NCI-H1048 (cell line): ENCODE measurements around the gene RNF150.
"Not testable (repeated sequence)": the region's sequence is repeated elsewhere in the genome, so short reads cannot be mapped to it uniquely, and the experiment has no call there.

Experiments used
- DNase-seq: peaks from one replicate; lab custom pipeline; 2025; lab: John Stamatoyannopoulos, UW

RNF150 gene

DNA sequence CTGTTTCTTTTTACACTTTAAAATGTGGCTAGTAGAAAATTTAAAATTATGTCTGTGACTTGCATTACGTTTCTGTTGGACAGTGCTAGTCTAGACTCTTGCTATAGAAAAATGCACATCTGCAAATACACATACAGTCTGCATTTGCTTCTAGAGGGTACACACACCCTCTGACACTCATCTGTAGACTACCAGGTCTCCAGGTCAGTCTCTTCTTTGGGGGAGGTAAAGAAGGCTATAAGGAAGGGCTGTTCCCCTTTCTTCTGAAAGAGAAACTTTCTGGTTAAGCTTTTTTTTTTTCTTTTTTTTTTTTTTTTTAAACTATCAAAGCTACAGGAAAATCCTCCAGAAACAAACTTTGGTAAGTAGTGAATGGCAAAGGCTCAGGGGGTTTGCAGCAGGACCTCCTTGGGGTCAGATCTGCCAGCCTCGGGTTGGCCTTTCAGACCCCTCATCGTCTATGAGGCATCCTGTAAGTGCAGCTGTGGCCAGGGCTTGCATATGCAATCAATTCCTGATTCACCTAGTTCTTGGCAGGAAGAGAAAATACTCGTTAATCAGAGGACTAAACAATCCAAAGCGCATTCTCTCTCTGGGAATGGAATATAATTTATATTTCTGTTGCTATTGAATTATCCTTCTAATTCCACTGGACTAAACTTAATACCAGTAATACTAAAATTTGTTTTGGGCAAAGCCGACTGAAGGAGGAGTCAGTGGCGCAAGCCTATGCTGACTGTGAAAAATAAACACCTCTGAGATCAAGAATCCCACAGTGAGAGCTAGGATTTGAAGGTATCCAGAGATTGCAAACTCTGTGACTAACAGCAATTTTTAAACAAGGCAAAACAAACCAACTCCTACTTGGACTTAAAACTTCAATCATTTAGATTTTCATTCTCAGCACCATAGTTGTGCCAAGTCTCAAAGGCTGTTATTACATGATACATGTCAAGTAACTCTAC, 267.7 kb downstream of the RNF150 start:
- no peak for DNase-seq

DNA sequence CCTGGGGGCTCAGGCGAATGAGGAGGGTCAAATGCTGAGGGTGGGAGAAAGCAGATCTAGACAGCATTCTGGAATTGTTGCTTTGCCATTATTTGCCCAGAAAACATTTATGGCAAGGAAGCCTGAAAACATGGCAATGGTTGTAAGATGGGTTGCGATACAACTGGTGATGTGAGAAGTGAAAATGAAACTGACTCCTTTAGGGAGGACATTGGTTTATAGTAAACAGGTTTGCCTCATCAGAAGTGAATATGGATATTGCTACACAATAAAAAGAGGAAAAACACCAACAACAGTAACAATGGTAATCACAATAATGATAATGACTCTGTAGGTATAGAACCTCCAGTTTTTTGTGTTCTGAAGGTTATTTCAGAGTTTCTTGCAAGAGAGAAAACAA, 270.1 kb downstream of the RNF150 start:
- no peak for DNase-seq

DNA sequence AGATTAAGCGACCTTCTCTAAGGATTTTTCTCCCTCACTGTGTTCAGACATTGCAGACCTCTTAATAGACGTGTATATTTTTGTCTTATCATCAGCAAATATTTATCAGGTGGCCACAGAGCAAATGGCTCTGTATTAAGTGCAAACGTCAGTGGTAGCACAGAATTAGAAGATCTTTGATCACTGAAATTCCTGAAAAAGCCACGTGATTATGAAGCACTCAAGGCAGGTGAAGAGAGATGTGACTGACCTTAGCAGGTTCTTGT, 271.2 kb downstream of the RNF150 start:
- DNase-seq = no peak

DNA sequence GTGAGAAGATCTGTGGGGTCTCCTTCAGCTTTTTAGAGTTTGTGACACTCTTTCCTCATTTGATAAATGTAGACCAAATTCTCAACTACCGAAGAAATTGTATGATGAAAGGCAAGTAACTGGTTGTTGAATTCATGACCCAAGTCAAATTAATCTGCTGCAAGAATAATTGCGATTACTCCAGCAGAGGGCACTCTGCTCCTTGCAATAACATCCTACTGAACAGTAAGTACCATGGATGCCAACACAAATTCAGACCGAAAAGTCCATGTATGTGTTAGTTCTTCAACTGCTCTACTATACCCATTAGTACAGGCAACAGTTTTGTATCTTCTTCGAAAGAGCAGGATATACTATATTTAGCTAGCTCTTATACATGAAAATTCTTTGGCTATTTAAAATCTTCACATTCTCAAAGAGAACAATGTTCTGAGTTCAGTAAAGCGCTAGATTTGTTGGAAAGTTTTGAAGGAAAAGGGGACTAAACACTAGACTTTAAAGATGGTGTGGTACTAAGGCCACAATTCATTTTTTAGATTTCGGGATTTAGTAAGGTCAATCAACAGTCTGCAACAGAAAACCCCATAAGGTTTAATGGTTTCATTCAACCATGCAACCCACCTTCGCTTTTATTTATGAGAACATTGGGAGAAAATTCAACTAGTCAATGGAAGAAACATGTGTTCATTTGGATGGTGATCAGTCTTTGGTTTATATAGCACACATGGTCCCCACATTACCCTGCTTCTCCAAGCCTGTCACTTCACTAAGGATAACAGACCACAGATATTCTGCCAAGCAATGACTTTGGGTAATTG, 271.7 kb downstream of the RNF150 start:
- peak; percentile 34 for DNase-seq

DNA sequence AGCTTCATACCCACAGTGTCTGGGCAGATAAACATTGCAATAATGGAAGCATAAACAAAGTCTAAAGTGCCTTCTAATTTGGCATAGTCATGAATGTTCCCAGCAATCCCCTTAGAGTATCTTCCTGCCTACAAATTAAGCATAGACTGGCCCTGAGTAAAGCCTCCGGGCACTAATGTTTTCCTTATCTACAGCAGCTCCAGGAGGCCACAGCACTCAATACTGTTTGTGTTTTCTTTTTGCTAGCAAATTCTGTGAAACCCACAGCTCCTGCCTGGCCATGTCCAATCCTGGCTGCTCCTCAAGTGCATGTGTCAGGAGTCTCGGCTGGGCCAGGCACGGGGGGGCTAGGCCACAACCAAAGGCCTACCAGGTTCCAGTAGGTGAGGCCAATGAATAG, 274.4 kb downstream of the RNF150 start:
- no peak for DNase-seq

DNA sequence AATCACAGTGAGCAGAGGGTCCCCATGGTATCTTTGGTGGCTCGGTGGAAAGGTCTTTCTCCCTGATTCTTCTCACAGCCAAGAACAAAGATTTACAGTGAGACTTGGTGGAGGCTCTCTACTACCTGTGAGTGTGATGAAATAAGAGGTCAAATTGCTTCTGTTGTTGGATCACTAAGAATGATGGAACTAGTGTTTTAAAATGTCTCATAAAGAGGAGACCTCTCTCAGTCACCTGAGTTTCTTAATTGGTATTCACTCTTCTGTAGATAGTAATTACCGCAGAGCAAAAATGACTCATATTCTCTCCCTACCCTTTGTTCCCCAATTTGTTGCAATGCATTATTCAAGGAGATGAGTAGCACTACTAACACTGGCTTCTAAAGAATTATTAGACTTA, 276.2 kb downstream of the RNF150 start:
- no peak for DNase-seq

DNA sequence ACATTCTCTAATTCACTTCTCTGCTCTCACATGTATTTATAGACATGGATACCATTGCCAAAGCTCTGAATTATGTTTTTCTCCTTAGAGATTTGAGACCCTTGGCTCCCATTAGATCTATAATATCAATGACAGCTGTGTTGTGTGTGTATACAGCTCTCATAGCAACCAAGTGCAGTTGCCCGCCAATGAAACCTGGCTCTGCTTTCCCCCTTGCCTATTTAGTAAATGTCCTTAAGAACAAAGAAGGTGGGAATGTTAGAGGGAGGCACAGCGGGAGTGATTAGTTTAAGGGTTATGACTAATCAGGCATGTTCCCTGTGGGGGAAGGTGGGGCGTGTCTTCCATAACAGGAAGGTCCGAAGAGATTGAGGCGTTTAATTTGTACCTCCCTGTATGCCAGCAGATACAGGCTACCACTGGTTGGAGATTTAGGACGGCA, 276.6 kb downstream of the RNF150 start:
- no peak for DNase-seq

DNA sequence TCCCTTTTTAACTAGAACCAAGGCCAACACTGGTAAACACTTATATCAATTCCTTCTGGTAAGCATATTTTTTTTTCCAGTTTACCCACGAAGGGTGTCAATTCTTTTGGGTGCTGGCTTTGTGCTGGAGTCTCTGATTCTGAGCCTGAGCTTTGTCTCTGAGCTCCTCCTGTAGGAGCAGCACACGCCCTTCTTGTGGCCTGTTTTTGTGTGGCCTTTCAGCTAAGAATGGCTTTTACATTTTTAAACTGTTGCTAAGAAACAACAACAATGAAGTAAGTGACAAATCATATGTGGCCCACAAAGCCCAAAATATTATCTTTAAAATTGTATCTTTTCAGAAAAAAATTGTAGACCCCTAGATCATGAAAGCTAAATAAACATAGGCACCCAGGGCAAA, 279.1 kb downstream of the RNF150 start:
- no peak for DNase-seq

DNA sequence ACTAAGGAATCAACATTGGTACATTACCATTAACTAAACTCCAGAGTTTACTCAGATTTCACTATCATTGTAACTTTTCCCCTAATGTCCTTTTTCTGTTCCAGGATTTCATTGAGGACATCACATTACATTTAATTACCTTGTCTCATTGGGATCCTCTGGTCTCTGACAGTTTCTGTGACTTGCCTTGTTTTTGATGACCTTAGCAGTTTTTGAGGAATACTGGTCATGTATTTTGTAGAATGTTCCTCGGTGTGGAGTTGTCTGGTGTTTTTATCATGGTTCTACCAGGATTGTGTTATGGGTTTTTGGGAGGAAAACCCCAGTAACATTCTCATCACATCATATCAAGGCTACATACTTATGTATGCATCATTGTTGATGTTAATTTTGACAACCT, 281.5 kb downstream of the RNF150 start:
- no peak for DNase-seq

DNA sequence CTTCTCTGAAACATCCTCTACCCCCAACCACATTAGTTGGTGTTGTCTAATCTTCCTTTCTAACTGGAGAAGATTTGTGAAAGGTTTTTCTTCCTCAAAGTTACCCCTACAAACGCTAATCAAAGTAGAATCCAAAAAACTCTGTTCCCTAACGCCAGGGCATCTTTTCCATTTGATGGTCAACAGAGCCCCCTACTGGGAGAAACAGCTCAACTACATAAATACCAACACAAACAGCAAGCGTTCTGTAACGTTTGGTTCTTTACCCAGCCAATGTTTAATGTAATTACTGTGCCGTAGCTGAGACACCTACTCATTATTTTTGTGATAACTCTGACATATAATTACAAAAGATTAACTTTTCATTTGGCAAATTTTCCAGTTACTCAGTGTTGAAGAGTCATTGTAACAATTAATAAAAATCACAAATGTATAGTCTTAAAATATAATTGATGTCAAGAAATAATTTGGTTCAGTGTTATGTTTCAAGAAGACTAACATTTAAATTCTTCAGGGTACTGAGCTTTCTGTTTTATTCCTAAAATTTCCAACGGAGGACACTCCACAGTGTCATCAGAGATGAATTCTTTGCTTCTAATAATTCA, 282.1 kb downstream of the RNF150 start:
- DNase-seq = peak; percentile 5

DNA sequence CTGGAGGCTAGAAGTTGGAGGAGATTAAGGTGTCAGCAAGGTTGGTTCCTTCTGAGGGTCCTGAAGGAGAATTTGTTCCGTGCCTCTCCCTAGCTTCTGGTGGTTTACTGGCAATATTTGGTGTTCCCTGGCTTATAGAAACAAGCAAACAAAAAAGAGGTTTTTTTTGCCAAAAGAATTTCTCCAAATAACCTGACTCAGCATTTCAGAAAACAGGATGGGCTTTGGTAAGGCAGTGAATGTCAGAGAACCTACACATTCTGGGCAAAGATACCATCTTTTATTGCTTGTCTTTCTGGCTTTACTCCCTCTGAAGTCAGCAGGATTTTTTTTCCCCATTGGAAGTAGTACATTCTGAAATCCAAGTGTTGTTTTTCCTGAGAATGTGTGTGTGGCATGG, 283.7 kb downstream of the RNF150 start:
- DNase-seq = no peak

DNA sequence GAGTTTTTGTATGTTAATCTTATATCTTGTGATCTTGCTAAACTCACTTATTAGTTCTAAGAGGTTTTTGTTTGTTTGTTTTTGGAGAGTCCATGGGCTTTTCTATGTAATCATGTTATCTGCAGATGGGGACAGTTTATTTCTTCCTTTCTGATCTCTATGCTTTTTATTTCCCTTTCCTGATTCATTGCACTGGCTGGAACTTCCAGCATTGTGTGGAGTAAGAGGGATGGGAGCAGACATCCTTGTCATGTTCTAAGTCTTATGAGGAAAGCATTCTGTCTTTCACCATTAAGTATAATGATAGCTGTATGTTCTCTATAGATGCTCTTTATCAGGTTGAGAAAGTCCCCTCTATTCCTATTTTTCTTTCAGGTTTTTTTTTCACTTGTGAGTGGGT, 286.5 kb downstream of the RNF150 start:
- no peak for DNase-seq

DNA sequence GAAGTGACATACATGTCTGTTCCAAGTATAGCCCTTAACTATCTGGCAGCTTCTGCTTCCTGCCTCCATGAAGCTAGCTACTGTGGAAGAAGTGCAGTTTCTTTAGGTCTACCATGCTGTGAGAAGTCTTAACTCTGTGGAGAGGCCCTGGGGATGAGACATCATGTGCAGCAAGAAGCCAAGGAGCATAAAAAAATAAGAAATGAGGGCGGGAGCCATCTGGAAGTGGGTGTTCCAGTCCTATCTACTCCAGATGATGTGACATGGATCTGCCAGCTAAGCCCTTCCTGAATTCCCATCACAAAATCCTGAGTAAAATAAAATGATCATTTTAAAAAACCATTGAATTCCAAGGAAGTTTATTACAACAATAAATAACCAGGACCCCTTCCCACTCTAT, 289.2 kb downstream of the RNF150 start:
- DNase-seq = no peak

DNA sequence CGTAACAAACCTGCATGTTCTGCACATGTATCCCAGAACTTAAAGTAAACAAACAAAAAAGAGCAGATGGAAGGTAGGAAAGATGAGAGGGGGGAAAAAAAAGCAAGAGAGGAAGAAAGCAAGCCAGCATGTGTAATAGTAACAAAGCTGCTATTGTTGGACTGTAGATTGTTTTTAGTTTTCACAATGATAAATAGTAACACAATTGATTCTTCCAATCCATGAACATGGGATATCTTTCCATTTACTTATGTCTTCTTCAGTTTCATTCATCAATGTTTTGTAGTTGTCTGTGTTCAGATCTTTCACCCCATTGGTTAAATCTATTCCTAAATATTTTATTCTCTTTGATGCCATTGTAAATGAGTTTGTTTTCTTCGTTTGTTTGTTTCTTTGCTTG, 292.1 kb downstream of the RNF150 start:
- no peak for DNase-seq

DNA sequence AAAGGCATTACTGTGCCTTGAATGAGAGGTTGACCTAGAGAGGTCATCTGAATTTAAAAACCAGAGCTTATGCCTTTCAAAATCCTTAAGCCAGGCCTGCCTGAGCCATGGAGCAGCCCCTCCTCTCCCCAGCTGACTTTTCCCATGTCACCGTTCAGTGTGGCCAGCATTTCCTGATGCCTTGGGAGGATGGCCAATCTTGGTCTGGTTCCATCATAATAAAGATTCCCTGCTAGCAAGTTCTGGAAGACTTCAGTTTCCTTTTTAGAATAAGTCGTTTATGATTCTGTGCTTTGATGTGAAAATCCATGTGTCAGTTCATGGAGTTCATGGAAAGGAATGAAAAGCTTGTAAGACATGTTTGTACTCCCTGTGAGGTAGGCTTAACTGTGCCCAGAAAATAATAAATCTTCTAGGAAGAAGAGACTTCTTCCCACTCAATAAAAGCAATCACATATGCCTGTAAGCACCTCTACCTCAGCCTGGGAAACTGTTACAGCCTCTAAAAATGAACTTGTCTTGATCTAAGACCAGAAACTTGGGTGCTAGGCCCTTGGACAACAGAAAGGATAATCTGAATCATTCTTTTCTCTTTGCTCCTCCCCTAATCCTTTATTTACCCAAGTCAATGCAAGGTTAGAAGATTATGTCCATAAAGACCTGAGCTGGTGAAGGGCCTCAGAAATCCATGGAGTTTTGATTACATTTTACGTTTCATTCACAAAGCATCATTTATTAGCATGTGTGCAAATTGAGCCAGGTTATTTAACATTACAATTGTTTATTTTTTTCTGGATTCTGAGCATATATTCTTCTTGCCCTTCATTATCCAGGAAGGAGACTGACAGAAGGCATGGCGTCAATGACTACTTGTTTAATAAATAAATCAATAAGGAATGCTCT, 293.1 kb downstream of the RNF150 start:
- no peak for DNase-seq

DNA sequence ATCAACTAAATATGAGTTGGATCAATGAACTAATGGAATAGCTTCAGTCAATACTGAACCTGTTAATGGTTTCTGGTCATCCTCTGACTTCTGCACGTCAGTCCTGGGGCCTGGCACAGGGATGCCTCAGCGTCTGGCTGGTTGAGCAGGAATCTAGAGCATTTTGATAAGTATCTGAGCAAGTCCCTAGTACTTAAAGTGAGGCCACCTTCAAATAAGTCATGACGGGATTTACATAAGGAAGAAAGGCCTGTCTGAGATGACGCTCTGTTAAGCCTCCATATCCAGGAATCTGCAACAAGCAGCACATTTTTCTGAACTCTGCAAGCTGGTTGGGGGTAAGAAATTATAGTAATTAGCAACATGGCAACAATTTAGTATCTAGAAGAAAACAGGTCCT, 293.9 kb downstream of the RNF150 start:
- DNase-seq = no peak

DNA sequence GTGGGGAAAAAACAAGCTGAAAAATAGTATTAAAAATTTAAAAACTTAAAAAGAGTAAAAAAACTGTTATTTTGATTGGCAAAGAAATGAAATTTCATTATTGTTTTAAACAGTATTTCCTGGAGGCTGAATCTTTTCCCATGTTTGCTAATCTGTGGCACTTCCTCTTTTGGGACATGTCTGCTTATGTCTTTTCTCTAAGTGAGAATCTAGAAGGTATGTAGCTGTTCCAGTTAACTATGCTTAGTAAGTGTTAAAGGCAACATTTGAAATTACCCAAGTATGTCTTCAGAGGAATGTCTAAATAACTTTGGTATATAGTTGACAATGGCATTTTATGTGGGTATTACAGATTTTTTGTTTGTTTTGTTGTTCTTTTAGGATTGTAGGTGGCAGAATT, 295.5 kb downstream of the RNF150 start:
- DNase-seq = no peak

DNA sequence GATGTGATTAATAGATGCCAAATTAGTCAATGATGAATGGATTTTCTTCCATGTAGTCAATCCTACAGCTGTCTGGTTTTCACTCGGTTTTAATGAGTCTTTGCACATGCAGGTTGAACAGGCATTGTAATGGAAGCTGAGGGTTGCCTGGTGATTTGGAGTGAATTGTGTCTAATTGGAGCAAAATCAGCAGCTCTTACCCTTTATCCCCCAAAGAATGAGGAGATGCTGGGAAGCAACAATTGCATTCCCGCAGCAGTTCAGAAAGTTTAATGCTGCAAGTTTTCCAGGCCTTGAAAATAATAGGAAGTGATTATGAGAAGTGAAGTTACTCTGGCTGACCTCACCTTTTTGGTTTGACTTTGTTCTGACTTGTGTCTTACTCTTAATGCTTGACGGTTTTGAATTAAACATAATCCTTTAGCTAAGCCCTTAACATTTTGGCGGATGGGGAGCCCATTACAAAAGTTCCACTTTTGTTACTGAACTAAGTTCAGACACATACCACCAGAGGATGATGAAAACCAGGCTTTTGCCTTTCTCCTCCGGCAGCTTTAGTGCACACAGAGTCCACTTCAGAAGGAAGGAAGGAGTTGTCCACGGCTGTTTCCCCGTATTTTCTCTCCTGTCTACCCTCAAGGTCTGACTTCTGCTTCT, 298.3 kb downstream of the RNF150 start:
- no peak for DNase-seq

DNA sequence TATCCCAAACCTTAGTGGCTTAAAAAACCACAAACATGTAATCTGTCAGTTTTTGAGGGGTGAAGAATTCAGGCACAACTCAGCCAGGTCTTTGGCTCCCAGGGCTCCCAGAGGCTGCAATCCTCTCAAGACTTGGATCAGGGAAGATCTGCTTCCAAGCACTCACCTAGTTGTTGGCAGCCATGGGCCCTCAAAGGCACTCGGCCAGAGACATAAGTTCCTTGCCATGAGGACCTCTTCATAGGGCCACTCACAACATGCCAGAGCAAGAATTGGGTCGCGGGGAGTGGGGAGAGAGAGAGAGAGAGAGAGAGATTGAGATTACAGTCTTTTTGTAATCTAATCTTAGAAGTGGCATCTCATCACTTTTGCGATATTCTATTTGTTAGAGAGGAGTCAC, 300.0 kb downstream of the RNF150 start:
- no peak for DNase-seq

DNA sequence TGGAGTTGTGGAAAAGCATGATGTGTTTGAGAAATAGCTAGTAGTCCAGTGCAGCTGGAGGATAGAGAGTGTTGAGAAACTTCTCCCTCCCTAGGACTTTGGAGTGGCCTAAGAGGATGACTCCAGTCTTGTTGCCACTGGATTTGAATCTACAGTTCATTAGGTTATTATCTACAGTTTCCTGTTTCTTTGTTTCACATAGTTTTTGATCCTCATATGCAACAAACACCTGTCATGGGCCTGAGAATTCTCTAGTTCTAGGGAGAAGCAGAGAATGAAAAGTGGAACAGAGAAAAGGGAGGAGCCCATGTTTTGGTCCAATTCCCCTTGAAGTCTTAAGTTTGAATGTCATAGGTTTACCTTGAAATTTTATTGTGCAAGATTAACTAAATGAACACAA, 303.4 kb downstream of the RNF150 start:
- no peak for DNase-seq

DNA sequence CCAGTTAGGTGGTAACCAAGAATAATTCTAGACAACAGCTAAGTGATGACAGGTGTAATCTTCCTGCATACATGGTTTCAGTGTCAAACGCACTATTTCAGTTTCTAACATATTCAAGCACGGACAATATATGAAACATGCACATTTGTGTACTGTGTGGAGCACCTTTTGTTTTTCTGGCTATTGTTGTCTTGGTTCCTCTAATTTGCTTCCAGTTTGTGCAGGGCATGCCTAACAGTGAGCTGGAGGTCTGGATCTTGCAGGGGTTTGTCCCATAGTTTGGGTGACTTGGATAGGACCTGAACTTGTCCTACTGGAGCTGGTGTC, 306.6 kb downstream of the RNF150 start:
- no peak for DNase-seq

DNA sequence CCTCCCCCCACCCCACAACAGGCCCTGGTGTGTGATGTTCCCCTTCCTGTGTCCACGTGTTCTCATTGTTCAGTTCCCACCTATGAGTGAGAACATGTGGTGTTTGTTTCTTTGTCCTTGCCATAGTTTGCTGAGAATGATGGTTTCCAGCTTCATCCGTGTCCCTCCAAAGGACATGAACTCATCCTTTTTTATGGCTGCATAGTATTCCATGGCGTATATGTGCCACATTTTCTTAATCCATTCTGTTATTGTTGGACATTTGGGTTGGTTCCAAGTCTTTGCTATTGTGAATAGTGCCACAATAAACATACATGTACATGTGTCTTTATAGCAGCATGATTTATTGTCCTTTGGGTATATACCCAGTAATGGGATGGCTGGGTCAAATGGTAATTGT, 312.7 kb downstream of the RNF150 start:
- DNase-seq = not testable (repeated sequence)
